Mesothelial cell of epicardium (in vitro differentiated cells): Measurements from ENCODE around the gene RBM3. TPM values are rescaled to one million over a fixed set of nuclear protein-coding genes. Genes with fewer than 3 reads are reported as not detected.
A peak's percentile ranks its signal among the peaks of the same experiment; 100 is the strongest.

Experiments used
- DNase-seq, 2 experiments: peaks; one replicate each; pipeline ENCODE4 v3.0.0; 2021; ENCODE audit warnings: low spot score in 2 of 2; ENCODE audit not compliant: unreplicated experiment in 2 of 2
- H3K27ac Mint-ChIP-seq: 2 replicates; pipeline ENCODE4 v1.8.0; 2021; ENCODE audit warnings: mixed read lengths
- H3K27me3 Mint-ChIP-seq: 2 replicates; pipeline ENCODE4 v1.8.0; 2021; ENCODE audit warnings: low read depth, mixed read lengths
- H3K36me3 Mint-ChIP-seq: 2 replicates; pipeline ENCODE4 v1.8.0; 2021; ENCODE audit warnings: mixed read lengths
- H3K4me1 Mint-ChIP-seq: 2 replicates; pipeline ENCODE4 v1.8.0; 2021; ENCODE audit warnings: mixed read lengths
- H3K4me3 Mint-ChIP-seq: 2 replicates; pipeline ENCODE4 v1.8.0; 2021; ENCODE audit warnings: mild to moderate bottlenecking, moderate library complexity, mixed read lengths
- H3K9me3 Mint-ChIP-seq: 2 replicates; pipeline ENCODE4 v1.8.0; 2021; ENCODE audit warnings: mixed read lengths
- CTCF ChIP-seq: fragments of 200-600 bp; sonication (generic); IDR thresholded peaks from one replicate; pipeline ENCODE4 v1.5.0; 2021; ENCODE audit warnings: antibody characterized with exemption; ENCODE audit not compliant: unreplicated experiment
- total RNA-seq: library from RNA; stranded (reverse); gene quantifications from 3 replicates; pipeline ENCODE4 v1.2.1, GENCODE V29; 2021

Gene RBM3
- total RNA-seq, 1 donor from 2014 or later = 208 TPM

- no peak for DNase-seq
- Mint-ChIP-seq H3K36me3 (no peaks in the 10 kb centered on the region), H3K4me1 (no peaks in the 10 kb centered on the region), H3K27ac (no peak overlapping the region), H3K4me3 (no peak overlapping the region), H3K27me3 (no peaks in the 10 kb centered on the region), H3K9me3 (peaks cover 4% of the 10 kb centered on the region)
- no peak for TF ChIP-seq CTCF
These were observed 17.0 kb downstream of the RBM3 start for GRCh38 chrX:48591255-48591791.

- DNase-seq = no peak
- Mint-ChIP-seq H3K36me3 (no peaks in the 10 kb centered on the region), H3K4me3 (no peak overlapping the region), H3K9me3 (peaks cover 7% of the 10 kb centered on the region), H3K4me1 (peaks cover 3% of the 10 kb centered on the region), H3K27me3 (no peaks in the 10 kb centered on the region), H3K27ac (no peak overlapping the region)
- TF ChIP-seq CTCF = no peak
These were observed 18.7 kb downstream of the RBM3 start for GRCh38 chrX:48592971-48593370.

- Mint-ChIP-seq H3K9me3 (peaks cover 3% of the 10 kb centered on the region), H3K36me3 (peaks cover 2% of the 10 kb centered on the region), H3K27ac (no peak overlapping the region), H3K4me3 (no peak overlapping the region), H3K27me3 (no peaks in the 10 kb centered on the region), H3K4me1 (peaks cover 7% of the 10 kb centered on the region)
- no peak for TF ChIP-seq CTCF
- DNase-seq = no peak
These were observed 21.6 kb downstream of the RBM3 start for GRCh38 chrX:48595929-48596328.

GRCh38 chrX:48597353-48598264 is 23.3 kb downstream of the RBM3 start, which contains the start of gene WDR13:
TSS of gene WDR13 (plus strand) at chrX:48597492. CDS start at chrX:48597997, 505 bp downstream.
- H3K4me3 Mint-ChIP-seq = peak within 1 kb of the TSS; percentile 94
- H3K27me3 Mint-ChIP-seq = no peaks in the 10 kb centered on the region
- TF ChIP-seq CTCF = no peak
- H3K36me3 Mint-ChIP-seq = peaks cover 2% of the 10 kb centered on the region
- peak within 1 kb of the TSS; percentile 99 for H3K27ac Mint-ChIP-seq
- peaks cover 7% of the 10 kb centered on the region for H3K4me1 Mint-ChIP-seq
- peaks cover 3% of the 10 kb centered on the region for H3K9me3 Mint-ChIP-seq
- peak; percentile 79 to 91 for DNase-seq

GRCh38 chrX:48598614-48599013 is 24.3 kb downstream of the RBM3 start:
- Mint-ChIP-seq H3K27me3 (no peaks in the 10 kb centered on the region), H3K36me3 (peaks cover 4% of the 10 kb centered on the region), H3K4me1 (peaks cover 7% of the 10 kb centered on the region), H3K27ac (no peak overlapping the region), H3K4me3 (peak overlapping the region; percentile 94), H3K9me3 (peaks cover 3% of the 10 kb centered on the region)
- no peak for DNase-seq
- no peak for TF ChIP-seq CTCF
